ENCODE results near the gene OR51D1. TPM values are rescaled to one million over a fixed set of nuclear protein-coding genes. Genes with fewer than 3 reads are reported as not detected.
A peak's percentile ranks its signal among the peaks of the same experiment; 100 is the strongest.

OR51D1 gene
- total RNA-seq = under 1 TPM in 5 of 8 experiments, not detected in 3; 0.05 to 0.52 (median 0.13) TPM

- in situ Hi-C loops (cut with MboI; ENCODE audit: low pct_unique_long_range_greater_than_20kb in 2 of 9, low sequenced_read_pairs in 9 of 9, unreplicated experiment in 9 of 9) = loop anchor here in 5 of 9 experiments (5.0 to 25.0 kb wide), 7 partner anchors 185 to 1700 kb away; partner anchors contain the start of genes OR51F2 (in 3 of the 5), OR51L1 (in 1 of the 5) and OR52N2 (in 1 of the 5)
- no peak within 1 kb of the TSS for H3K27ac ChIP-seq
- WGBS, 10 experiments = 2 to 92% (median 37%) methylated on average over 2 to 13 of the region's 21 CpGs; no CpG with 5 or more reads in 1 of the 10 experiments
- H3K4me1 ChIP-seq (replicated peaks in 1 of 2) = no peaks in the 10 kb centered on the region
- no peak within 1 kb of the TSS for H3K4me3 ChIP-seq
- peak; percentile 83 to 100 (median 91) for ATAC-seq (replicated peaks in 6 of 8)
Measured at GRCh38 chr11:4636962-4637661, at the start of gene OR51D1. Gene OR51D1 (plus strand): TSS chr11:4637477. CDS start chr11:4639791, 2,314 bp downstream.

DNA sequence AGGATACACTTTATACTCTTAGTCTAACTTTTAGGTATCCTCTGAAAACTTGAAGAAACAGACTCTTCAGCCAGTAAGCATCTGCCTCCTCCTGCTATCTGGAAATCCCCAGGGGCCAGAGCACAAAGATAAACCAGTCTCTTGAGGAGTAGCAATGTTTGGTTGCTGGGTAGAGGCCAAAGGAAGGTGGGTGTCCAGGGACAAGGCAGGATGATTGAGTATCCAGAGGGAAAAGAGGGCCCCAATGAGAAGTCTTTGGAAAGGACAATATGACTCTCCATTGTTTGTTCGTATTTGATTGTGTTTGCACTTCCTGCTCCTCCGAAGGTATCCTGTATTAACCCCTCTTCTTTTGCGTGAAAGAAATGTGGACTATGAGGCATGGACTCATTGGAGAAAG, 48.3 kb upstream of the OR51D1 start:
- Histone ChIP-seq H3K27ac (no peak overlapping the region), H3K4me3 (no peak overlapping the region), H3K4me1 (replicated peaks in 1 of 2) (peaks cover 0 to 9% of the 10 kb centered on the region in 2 donors)
- in situ Hi-C loops (cut with MboI; ENCODE audit: low pct_unique_long_range_greater_than_20kb in 2 of 9, low sequenced_read_pairs in 9 of 9, unreplicated experiment in 9 of 9) = no loop called here
- peak in 1 of 8 experiments; percentile 65 for ATAC-seq (replicated peaks in 6 of 8)
- WGBS, 10 experiments = 0 to 72% (median 67%) methylated on average over 1 to 3 of the region's 3 CpGs; no CpG with 5 or more reads in 3 of the 10 experiments

- 40 to 88% (median 73%) methylated on average over 1 of the region's 1 CpG; no CpG with 5 or more reads in 2 of the 10 experiments for WGBS, 10 experiments
- ATAC-seq (replicated peaks in 6 of 8) = no peak
- Histone ChIP-seq H3K4me3 (no peak within 1 kb of the TSS), H3K27ac (no peak within 1 kb of the TSS), H3K4me1 (replicated peaks in 1 of 2) (peaks cover 0 to 4% of the 10 kb centered on the region in 2 donors)
- in situ Hi-C loops (cut with MboI; ENCODE audit: low pct_unique_long_range_greater_than_20kb in 2 of 9, low sequenced_read_pairs in 9 of 9, unreplicated experiment in 9 of 9) = no loop called here
Measured at GRCh38 chr11:4593739-4594138, 43.5 kb upstream of the OR51D1 start, which contains the start of gene OR52I1. Gene OR52I1 (plus strand): TSS chr11:4594039. CDS start chr11:4594039, 0 bp downstream.

- Histone ChIP-seq H3K4me1 (replicated peaks in 1 of 2) (peaks cover 5 to 6% of the 10 kb centered on the region in 2 donors), H3K4me3 (no peak overlapping the region), H3K27ac (no peak overlapping the region)
- in situ Hi-C loops (cut with MboI; ENCODE audit: low pct_unique_long_range_greater_than_20kb in 2 of 9, low sequenced_read_pairs in 9 of 9, unreplicated experiment in 9 of 9) = no loop called here
- 50 to 100% (median 88%) methylated on average over 1 to 3 of the region's 4 CpGs; no CpG with 5 or more reads in 5 of the 10 experiments for WGBS, 10 experiments
- ATAC-seq (replicated peaks in 6 of 8) = no peak
Measured at GRCh38 chr11:4605057-4605456, 32.2 kb upstream of the OR51D1 start.

DNA sequence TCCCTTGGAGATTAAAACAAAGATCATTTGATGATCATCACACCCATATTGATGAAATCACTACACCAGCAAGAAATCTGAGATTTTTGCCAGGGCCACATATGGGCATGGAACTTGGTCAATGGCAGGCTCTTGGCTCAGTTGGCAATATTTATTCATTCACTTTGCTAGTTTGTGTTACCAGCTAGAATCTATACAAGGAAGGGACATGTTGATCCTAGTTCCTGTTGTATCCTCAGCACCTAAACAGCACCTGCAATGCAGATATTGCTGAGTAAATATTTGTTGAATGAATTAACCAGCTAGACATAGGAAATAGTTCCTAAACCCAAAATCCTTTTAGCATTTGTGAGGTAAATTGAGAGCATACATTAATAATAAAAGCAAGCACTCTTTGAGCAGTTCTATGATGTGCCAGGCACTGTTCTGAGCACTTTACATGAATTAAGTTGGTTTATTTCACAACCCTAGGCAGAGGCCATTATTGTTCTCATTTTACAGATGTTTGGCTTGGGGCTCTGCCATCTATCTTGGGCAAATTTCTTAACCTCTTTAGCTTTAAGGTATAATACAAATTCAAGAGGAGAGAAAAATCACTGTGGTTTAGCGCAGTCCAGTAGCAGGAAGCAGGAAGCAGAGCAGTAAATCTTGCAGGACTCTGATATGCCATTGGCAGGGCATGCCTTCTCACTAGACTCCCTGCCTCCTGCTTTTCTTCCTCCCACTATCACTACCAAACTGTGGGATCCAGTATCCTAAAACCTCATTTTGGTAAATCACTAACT, 30.9 kb upstream of the OR51D1 start:
- 22 to 100% (median 80%) methylated on average over 1 of the region's 1 CpG; no CpG with 5 or more reads in 3 of the 10 experiments for WGBS, 10 experiments
- Histone ChIP-seq H3K4me3 (peak overlapping the region in 1 of 5 donors; percentile 50), H3K27ac (no peak overlapping the region), H3K4me1 (replicated peaks in 1 of 2) (peaks cover 5 to 6% of the 10 kb centered on the region in 2 donors)
- ATAC-seq (replicated peaks in 6 of 8) = no peak
- in situ Hi-C loops (cut with MboI; ENCODE audit: low pct_unique_long_range_greater_than_20kb in 2 of 9, low sequenced_read_pairs in 9 of 9, unreplicated experiment in 9 of 9) = no loop called here

DNA sequence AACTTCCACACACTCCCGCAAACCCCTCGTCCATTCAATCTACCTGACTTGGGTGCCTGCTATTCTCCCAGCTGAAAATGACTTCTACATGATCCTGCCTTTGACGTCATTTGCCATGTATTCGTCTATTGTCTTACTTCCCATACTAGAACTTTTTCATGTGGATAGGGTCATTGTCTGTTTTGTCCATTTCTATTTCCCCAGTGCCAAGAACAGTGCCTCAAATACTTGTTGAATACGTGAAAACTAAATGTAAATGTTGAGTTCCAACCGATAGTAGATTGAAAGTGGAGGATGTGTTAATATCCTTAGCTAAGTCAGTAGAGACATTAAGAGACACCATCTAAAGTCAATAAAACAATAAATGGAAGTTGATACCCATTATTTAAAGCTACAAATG, 30.2 kb upstream of the OR51D1 start:
- Histone ChIP-seq H3K4me3 (peak overlapping the region; percentile 50 to 84 (median 65)), H3K4me1 (replicated peaks in 1 of 2) (peaks cover 5 to 6% of the 10 kb centered on the region in 2 donors), H3K27ac (no peak overlapping the region)
- in situ Hi-C loops (cut with MboI; ENCODE audit: low pct_unique_long_range_greater_than_20kb in 2 of 9, low sequenced_read_pairs in 9 of 9, unreplicated experiment in 9 of 9) = no loop called here
- WGBS, 10 experiments = 30 to 83% (median 60%) methylated on average over 1 to 6 of the region's 6 CpGs
- no peak for ATAC-seq (replicated peaks in 6 of 8)

- 0 to 67% (median 42%) methylated on average over 1 to 5 of the region's 43 CpGs; no CpG with 5 or more reads in 1 of the 10 experiments for WGBS, 10 experiments
- peak; percentile 97 to 100 (median 100) for ATAC-seq (replicated peaks in 6 of 8)
- in situ Hi-C loops (cut with MboI; ENCODE audit: low pct_unique_long_range_greater_than_20kb in 2 of 9, low sequenced_read_pairs in 9 of 9, unreplicated experiment in 9 of 9) = no loop called here
- Histone ChIP-seq H3K4me1 (replicated peaks in 1 of 2) (peaks cover 5 to 6% of the 10 kb centered on the region in 2 donors), H3K4me3 (peak within 1 kb of the TSS; percentile 50 to 84 (median 65)), H3K27ac (peak within 1 kb of the TSS; percentile 64 to 73)
Measured at GRCh38 chr11:4607781-4608666, 29.3 kb upstream of the OR51D1 start, which contains the start of gene TRIM68. Gene TRIM68 (minus strand): TSS chr11:4608231. CDS start chr11:4605504, 2,727 bp downstream.

GRCh38 chr11:4610258-4610935, 26.9 kb upstream of the OR51D1 start:
- ATAC-seq (replicated peaks in 6 of 8) = no peak
- WGBS, 10 experiments = 9 to 94% (median 57%) methylated on average over 1 to 3 of the region's 3 CpGs; no CpG with 5 or more reads in 1 of the 10 experiments
- Histone ChIP-seq H3K4me1 (replicated peaks in 1 of 2) (peaks cover 5 to 6% of the 10 kb centered on the region in 2 donors), H3K4me3 (no peak overlapping the region), H3K27ac (no peak overlapping the region)
- in situ Hi-C loops (cut with MboI; ENCODE audit: low pct_unique_long_range_greater_than_20kb in 2 of 9, low sequenced_read_pairs in 9 of 9, unreplicated experiment in 9 of 9) = no loop called here

DNA sequence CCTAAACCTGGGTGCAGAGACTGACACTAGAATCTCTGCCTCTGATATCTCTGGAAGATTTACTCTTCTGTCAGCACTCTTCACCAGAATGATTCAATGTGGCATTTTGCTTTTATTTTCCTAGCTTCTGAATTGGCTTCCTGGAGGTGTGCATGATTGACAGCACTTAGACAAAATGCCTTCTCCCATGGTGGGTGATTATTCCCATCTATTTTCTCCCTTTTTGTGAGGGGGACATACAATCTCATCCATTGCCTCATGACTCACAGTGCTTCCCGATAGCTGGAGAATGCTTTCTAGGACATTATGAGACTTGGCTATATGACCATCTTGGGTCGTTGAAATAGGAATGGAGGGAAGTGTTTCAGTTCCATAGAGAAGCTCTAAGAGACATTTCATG, 25.3 kb upstream of the OR51D1 start:
- ATAC-seq (replicated peaks in 6 of 8) = no peak
- in situ Hi-C loops (cut with MboI; ENCODE audit: low pct_unique_long_range_greater_than_20kb in 2 of 9, low sequenced_read_pairs in 9 of 9, unreplicated experiment in 9 of 9) = no loop called here
- no peak overlapping the region for H3K27ac ChIP-seq
- no peak overlapping the region for H3K4me3 ChIP-seq
- peaks cover 3 to 5% of the 10 kb centered on the region in 2 donors for H3K4me1 ChIP-seq (replicated peaks in 1 of 2)
- WGBS, 10 experiments = 50 to 100% (median 60%) methylated on average over 1 to 2 of the region's 2 CpGs; no CpG with 5 or more reads in 5 of the 10 experiments

DNA sequence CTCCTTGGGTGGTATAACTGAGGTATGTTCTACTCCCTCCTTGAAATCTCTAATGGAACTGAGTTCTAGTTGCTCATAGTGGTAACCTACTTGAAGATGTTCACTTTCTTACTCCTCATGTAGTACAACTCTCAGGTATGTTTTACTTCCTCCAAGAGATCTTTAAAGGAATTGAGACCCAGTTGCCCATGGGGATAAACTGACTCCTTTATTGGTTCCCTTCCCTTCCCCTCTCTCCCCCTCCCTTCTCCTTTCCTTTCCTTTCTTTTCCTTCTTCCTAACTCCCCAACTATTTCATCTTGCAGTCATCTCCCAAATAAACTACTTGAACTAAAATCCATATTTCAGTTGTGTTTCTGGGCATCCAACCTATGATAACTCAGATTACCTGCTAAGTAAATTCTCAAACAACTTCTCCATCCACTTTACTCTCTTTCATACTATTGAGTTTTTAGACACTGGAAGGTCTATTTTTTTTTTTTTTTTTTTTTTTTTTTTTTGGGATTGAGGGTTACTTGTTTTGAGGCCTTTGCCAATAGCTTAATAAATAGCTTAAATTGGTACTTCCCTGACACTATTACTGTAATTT, 21.3 kb upstream of the OR51D1 start:
- Histone ChIP-seq H3K4me1 (replicated peaks in 1 of 2) (no peaks in the 10 kb centered on the region), H3K27ac (no peak overlapping the region), H3K4me3 (no peak overlapping the region)
- in situ Hi-C loops (cut with MboI; ENCODE audit: low pct_unique_long_range_greater_than_20kb in 2 of 9, low sequenced_read_pairs in 9 of 9, unreplicated experiment in 9 of 9) = no loop called here
- ATAC-seq (replicated peaks in 6 of 8) = no peak

DNA sequence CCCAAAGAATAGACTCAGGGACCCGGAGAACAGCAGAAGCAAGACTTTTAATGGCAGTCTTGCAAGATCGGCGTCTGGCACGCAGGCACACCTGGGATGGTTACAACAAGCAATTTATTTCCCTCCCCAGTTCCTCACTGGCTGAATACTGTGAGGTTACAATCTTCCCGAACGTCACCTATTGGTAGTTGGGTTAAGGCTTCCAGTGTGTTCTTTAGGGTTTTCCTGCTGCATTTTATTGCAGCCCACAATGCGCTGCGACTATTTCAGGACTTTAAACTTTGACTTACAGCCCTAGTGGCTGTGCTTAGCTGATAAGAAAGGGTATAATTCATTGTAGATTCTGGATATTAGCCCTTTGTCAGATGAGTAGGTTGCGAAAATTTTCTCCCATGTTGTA, 17.8 kb upstream of the OR51D1 start:
- Histone ChIP-seq H3K27ac (no peak overlapping the region), H3K4me1 (replicated peaks in 1 of 2) (no peaks in the 10 kb centered on the region), H3K4me3 (no peak overlapping the region)
- 45 to 97% (median 90%) methylated on average over 2 to 5 of the region's 9 CpGs; no CpG with 5 or more reads in 2 of the 10 experiments for WGBS, 10 experiments
- in situ Hi-C loops (cut with MboI; ENCODE audit: low pct_unique_long_range_greater_than_20kb in 2 of 9, low sequenced_read_pairs in 9 of 9, unreplicated experiment in 9 of 9) = no loop called here
- no peak for ATAC-seq (replicated peaks in 6 of 8)

All from motor neuron (in vitro differentiated cells).